ENCODE measurements around the gene PNRC2.
A peak's percentile ranks its signal among the peaks of the same experiment; 100 is the strongest.

The PNRC2 gene

GRCh38 chr1:23927097-23927496, 32.5 kb upstream of the PNRC2 start:
- H3K4me1 ChIP-seq (ENCODE audit: control insufficient read depth, insufficient read depth, low read depth, low read length) = peaks cover 3% of the 10 kb centered on the region
- H3K79me1 ChIP-seq (replicated peaks; ENCODE audit: low read length, poor library complexity, severe bottlenecking) = no peaks in the 10 kb centered on the region
- H3K27ac ChIP-seq (ENCODE audit: low read length, poor library complexity, severe bottlenecking) = no peak overlapping the region
- DNase-seq = no peak
- no peak overlapping the region for H3K18ac ChIP-seq (ENCODE audit: low read depth in 1 of 2, low read length in 2 of 2)
- no peak overlapping the region for H2AFZ ChIP-seq (ENCODE audit: low read depth, low read length)
- no peak overlapping the region for H3K4ac ChIP-seq (ENCODE audit: low read depth in 1 of 2, low read length in 2 of 2)
- no peaks in the 10 kb centered on the region for H3K36me3 ChIP-seq (ENCODE audit: control insufficient read depth in 1 of 2, insufficient read depth in 2 of 2, low read depth in 1 of 2, low read length in 2 of 2)
- H4K8ac ChIP-seq (ENCODE audit: low read length) = no peak overlapping the region
- H4K91ac ChIP-seq (ENCODE audit: low read length) = no peak overlapping the region
- H2BK15ac ChIP-seq (ENCODE audit: low read depth, poor library complexity, severe bottlenecking) = no peak overlapping the region
- WGBS = no CpG with 5 or more reads among the region's 1 CpG
- H3K9ac ChIP-seq (ENCODE audit: low read length) = no peak overlapping the region
- H2BK120ac ChIP-seq (ENCODE audit: low read depth, low read length) = no peak overlapping the region
- H3K9me3 ChIP-seq (ENCODE audit: control insufficient read depth, low read length) = no peaks in the 10 kb centered on the region
- no peak overlapping the region for H2AK5ac ChIP-seq (ENCODE audit: low read length, severe bottlenecking)
- H3K23ac ChIP-seq (ENCODE audit: low read length in 2 of 2) = no peak overlapping the region
- H2BK5ac ChIP-seq (ENCODE audit: low read depth, low read length, poor library complexity, severe bottlenecking) = no peak overlapping the region
- no peak overlapping the region for H2BK12ac ChIP-seq (ENCODE audit: low read length in 2 of 2)
- no peak overlapping the region for H3K4me2 ChIP-seq (ENCODE audit: low read length, poor library complexity, severe bottlenecking)
- H3K27me3 ChIP-seq (ENCODE audit: control insufficient read depth in 1 of 2, insufficient read depth in 1 of 2, low read length in 2 of 2) = peaks cover 0 to 7% of the 10 kb centered on the region in 2 experiments
- H3K4me3 ChIP-seq (ENCODE audit: insufficient read depth in 1 of 2, low read depth in 1 of 2, low read length in 2 of 2) = no peak overlapping the region
- no peak overlapping the region for H3K14ac ChIP-seq (ENCODE audit: low read length in 2 of 2)

- Histone ChIP-seq H3K4me1 (ENCODE audit: control insufficient read depth, insufficient read depth, low read depth, low read length) (peaks cover 3% of the 10 kb centered on the region), H4K8ac (ENCODE audit: low read length) (no peak overlapping the region), H3K36me3 (ENCODE audit: control insufficient read depth in 1 of 2, insufficient read depth in 2 of 2, low read depth in 1 of 2, low read length in 2 of 2) (no peaks in the 10 kb centered on the region), H3K27me3 (ENCODE audit: control insufficient read depth in 1 of 2, insufficient read depth in 1 of 2, low read length in 2 of 2) (peaks cover 0 to 7% of the 10 kb centered on the region in 2 experiments), H3K4me3 (ENCODE audit: insufficient read depth in 1 of 2, low read depth in 1 of 2, low read length in 2 of 2) (no peak overlapping the region), H3K79me1 (replicated peaks; ENCODE audit: low read length, poor library complexity, severe bottlenecking) (no peaks in the 10 kb centered on the region), H3K9ac (ENCODE audit: low read length) (no peak overlapping the region), H3K4me2 (ENCODE audit: low read length, poor library complexity, severe bottlenecking) (no peak overlapping the region), H3K23ac (ENCODE audit: low read length in 2 of 2) (no peak overlapping the region), H2BK12ac (ENCODE audit: low read length in 2 of 2) (no peak overlapping the region), H3K4ac (ENCODE audit: low read depth in 1 of 2, low read length in 2 of 2) (no peak overlapping the region), H2BK15ac (ENCODE audit: low read depth, poor library complexity, severe bottlenecking) (no peak overlapping the region), H2BK120ac (ENCODE audit: low read depth, low read length) (no peak overlapping the region), H3K14ac (ENCODE audit: low read length in 2 of 2) (no peak overlapping the region), H3K9me3 (ENCODE audit: control insufficient read depth, low read length) (no peaks in the 10 kb centered on the region), H2BK5ac (ENCODE audit: low read depth, low read length, poor library complexity, severe bottlenecking) (no peak overlapping the region), H2AFZ (ENCODE audit: low read depth, low read length) (no peak overlapping the region), H3K27ac (ENCODE audit: low read length, poor library complexity, severe bottlenecking) (no peak overlapping the region), H3K18ac (ENCODE audit: low read depth in 1 of 2, low read length in 2 of 2) (no peak overlapping the region), H2AK5ac (ENCODE audit: low read length, severe bottlenecking) (no peak overlapping the region), H4K91ac (ENCODE audit: low read length) (no peak overlapping the region)
- 68% methylated on average over 2 of the region's 4 CpGs for WGBS
- DNase-seq = no peak
These were observed 30.8 kb upstream of the PNRC2 start for GRCh38 chr1:23928789-23929188.

GRCh38 chr1:23930270-23930669, 29.4 kb upstream of the PNRC2 start:
- Histone ChIP-seq H2BK15ac (ENCODE audit: low read depth, poor library complexity, severe bottlenecking) (no peak overlapping the region), H2BK12ac (ENCODE audit: low read length in 2 of 2) (no peak overlapping the region), H3K27ac (ENCODE audit: low read length, poor library complexity, severe bottlenecking) (peak overlapping the region; percentile 100), H3K4ac (ENCODE audit: low read depth in 1 of 2, low read length in 2 of 2) (no peak overlapping the region), H4K8ac (ENCODE audit: low read length) (no peak overlapping the region), H2BK5ac (ENCODE audit: low read depth, low read length, poor library complexity, severe bottlenecking) (no peak overlapping the region), H2AK5ac (ENCODE audit: low read length, severe bottlenecking) (peak overlapping the region; percentile 97), H4K91ac (ENCODE audit: low read length) (no peak overlapping the region), H2BK120ac (ENCODE audit: low read depth, low read length) (no peak overlapping the region), H3K9me3 (ENCODE audit: control insufficient read depth, low read length) (no peaks in the 10 kb centered on the region), H3K14ac (ENCODE audit: low read length in 2 of 2) (no peak overlapping the region), H3K4me2 (ENCODE audit: low read length, poor library complexity, severe bottlenecking) (no peak overlapping the region), H3K27me3 (ENCODE audit: control insufficient read depth in 1 of 2, insufficient read depth in 1 of 2, low read length in 2 of 2) (peaks cover 0 to 7% of the 10 kb centered on the region in 2 experiments), H3K79me1 (replicated peaks; ENCODE audit: low read length, poor library complexity, severe bottlenecking) (no peaks in the 10 kb centered on the region), H3K4me3 (ENCODE audit: insufficient read depth in 1 of 2, low read depth in 1 of 2, low read length in 2 of 2) (no peak overlapping the region), H3K23ac (ENCODE audit: low read length in 2 of 2) (no peak overlapping the region), H3K4me1 (ENCODE audit: control insufficient read depth, insufficient read depth, low read depth, low read length) (peaks cover 3% of the 10 kb centered on the region), H3K36me3 (ENCODE audit: control insufficient read depth in 1 of 2, insufficient read depth in 2 of 2, low read depth in 1 of 2, low read length in 2 of 2) (no peaks in the 10 kb centered on the region), H3K9ac (ENCODE audit: low read length) (peak overlapping the region; percentile 79), H3K18ac (ENCODE audit: low read depth in 1 of 2, low read length in 2 of 2) (no peak overlapping the region), H2AFZ (ENCODE audit: low read depth, low read length) (no peak overlapping the region)
- DNase-seq = no peak
- WGBS = 100% methylated on average over 2 of the region's 5 CpGs

GRCh38 chr1:23930861-23931490, 28.7 kb upstream of the PNRC2 start:
- H3K9me3 ChIP-seq (ENCODE audit: control insufficient read depth, low read length) = no peaks in the 10 kb centered on the region
- DNase-seq = peak; percentile 45
- H2BK120ac ChIP-seq (ENCODE audit: low read depth, low read length) = no peak overlapping the region
- peak overlapping the region; percentile 100 for H3K27ac ChIP-seq (ENCODE audit: low read length, poor library complexity, severe bottlenecking)
- H3K18ac ChIP-seq (ENCODE audit: low read depth in 1 of 2, low read length in 2 of 2) = no peak overlapping the region
- no peaks in the 10 kb centered on the region for H3K79me1 ChIP-seq (replicated peaks; ENCODE audit: low read length, poor library complexity, severe bottlenecking)
- peak overlapping the region; percentile 61 for H3K4me2 ChIP-seq (ENCODE audit: low read length, poor library complexity, severe bottlenecking)
- H3K27me3 ChIP-seq (ENCODE audit: control insufficient read depth in 1 of 2, insufficient read depth in 1 of 2, low read length in 2 of 2) = peaks cover 0 to 7% of the 10 kb centered on the region in 2 experiments
- peaks cover 3% of the 10 kb centered on the region for H3K4me1 ChIP-seq (ENCODE audit: control insufficient read depth, insufficient read depth, low read depth, low read length)
- H3K9ac ChIP-seq (ENCODE audit: low read length) = peak overlapping the region; percentile 79
- H3K4me3 ChIP-seq (ENCODE audit: insufficient read depth in 1 of 2, low read depth in 1 of 2, low read length in 2 of 2) = peak overlapping the region in 1 of 2 experiments; percentile 52
- WGBS = 58% methylated on average over 11 of the region's 11 CpGs
- H2BK5ac ChIP-seq (ENCODE audit: low read depth, low read length, poor library complexity, severe bottlenecking) = peak overlapping the region; percentile 99
- no peak overlapping the region for H2AK5ac ChIP-seq (ENCODE audit: low read length, severe bottlenecking)
- no peak overlapping the region for H2BK12ac ChIP-seq (ENCODE audit: low read length in 2 of 2)
- H3K23ac ChIP-seq (ENCODE audit: low read length in 2 of 2) = no peak overlapping the region
- H2AFZ ChIP-seq (ENCODE audit: low read depth, low read length) = no peak overlapping the region
- H3K14ac ChIP-seq (ENCODE audit: low read length in 2 of 2) = no peak overlapping the region
- H4K91ac ChIP-seq (ENCODE audit: low read length) = no peak overlapping the region
- H4K8ac ChIP-seq (ENCODE audit: low read length) = no peak overlapping the region
- no peak overlapping the region for H3K4ac ChIP-seq (ENCODE audit: low read depth in 1 of 2, low read length in 2 of 2)
- no peaks in the 10 kb centered on the region for H3K36me3 ChIP-seq (ENCODE audit: control insufficient read depth in 1 of 2, insufficient read depth in 2 of 2, low read depth in 1 of 2, low read length in 2 of 2)
- no peak overlapping the region for H2BK15ac ChIP-seq (ENCODE audit: low read depth, poor library complexity, severe bottlenecking)

Data from mesenchymal stem cell (in vitro differentiated cells and primary cell).